Brain microvascular endothelial cell (primary cell): ENCODE results near the gene HTR3C.
"Not testable (repeated sequence)": the region's sequence is repeated elsewhere in the genome, so short reads cannot be mapped to it uniquely, and the experiment has no call there.

Source experiments
- DNase-seq: peaks from one replicate; pipeline ENCODE4 v3.0.0-alpha.2; 2020
- H3K27ac ChIP-seq: fragments of 250-450 bp; sonication (Bioruptor Pico); 2 replicates; pipeline ENCODE4 v1.5.1; 2020; ENCODE audit warnings: mild to moderate bottlenecking, moderate library complexity
- H3K27me3 ChIP-seq: fragments of 250-450 bp; sonication (Bioruptor Pico); replicated peaks from 2 replicates; pipeline ENCODE4 v1.5.1; 2020; ENCODE audit warnings: mild to moderate bottlenecking
- H3K36me3 ChIP-seq: fragments of 250-450 bp; sonication (Bioruptor Pico); replicated peaks from 2 replicates; pipeline ENCODE4 v1.5.1; 2020; ENCODE audit warnings: mild to moderate bottlenecking
- H3K4me3 ChIP-seq: 2 replicates; pipeline ENCODE4 v1.5.1; 2011; ENCODE audit warnings: low read depth, mild to moderate bottlenecking, control low read depth, low read length, moderate library complexity
- CTCF ChIP-seq: IDR thresholded peaks from 2 replicates; pipeline ENCODE4 v1.5.1; 2011; ENCODE audit warnings: low read depth, mild to moderate bottlenecking, moderate library complexity, low read length, control low read depth, inconsistent platforms; ENCODE audit errors: missing control alignments
- in situ Hi-C: cut with HindIII; loops from 2 replicates; pipeline ENCODE4 v1.10.0; 2017; ENCODE audit warnings: low sequenced_read_pairs, low pct_ligation_motif_present

HTR3C gene

GRCh38 chr3:184052767-184053166 lies at the start of gene HTR3C:
Gene HTR3C (plus strand): TSS chr3:184053047. CDS start chr3:184053081, 34 bp downstream.
- DNase-seq, result no peak
- in situ Hi-C loops, result no loop called here
- no peak for TF ChIP-seq CTCF
- Histone ChIP-seq H3K4me3 (no peak within 1 kb of the TSS), H3K27ac (no peak within 1 kb of the TSS), H3K36me3 (no peaks in the 10 kb centered on the region), H3K27me3 (no peaks in the 10 kb centered on the region)

- H3K4me3 ChIP-seq, result no peak overlapping the region
- in situ Hi-C loops, result no loop called here
- peak; percentile 13 for DNase-seq
- no peaks in the 10 kb centered on the region for H3K27me3 ChIP-seq
- no peaks in the 10 kb centered on the region for H3K36me3 ChIP-seq
- H3K27ac ChIP-seq, result peak overlapping the region; percentile 10
- TF ChIP-seq CTCF, result no peak
Measured at GRCh38 chr3:184003187-184003967, 49.5 kb upstream of the HTR3C start.

GRCh38 chr3:184004476-184004875 lies 48.4 kb upstream of the HTR3C start:
- H3K36me3 ChIP-seq, result peaks cover 5% of the 10 kb centered on the region
- in situ Hi-C loops, result no loop called here
- no peak overlapping the region for H3K27ac ChIP-seq
- H3K27me3 ChIP-seq, result no peaks in the 10 kb centered on the region
- DNase-seq, result no peak
- H3K4me3 ChIP-seq, result no peak overlapping the region
- TF ChIP-seq CTCF, result no peak

GRCh38 chr3:184005941-184006507 lies 46.8 kb upstream of the HTR3C start:
- H3K4me3 ChIP-seq, result no peak overlapping the region
- peak; percentile 12 for DNase-seq
- TF ChIP-seq CTCF, result no peak
- H3K27me3 ChIP-seq, result no peaks in the 10 kb centered on the region
- peaks cover 5% of the 10 kb centered on the region for H3K36me3 ChIP-seq
- no peak overlapping the region for H3K27ac ChIP-seq
- in situ Hi-C loops, result no loop called here

- H3K27ac ChIP-seq, H3K4me3 ChIP-seq, H3K27me3 ChIP-seq, DNase-seq, in situ Hi-C loops, H3K36me3 ChIP-seq: not testable (repeated sequence)
Measured at GRCh38 chr3:184007143-184007813, 45.6 kb upstream of the HTR3C start.

- no peak for DNase-seq
- H3K27ac ChIP-seq, result no peak overlapping the region
- no peak for TF ChIP-seq CTCF
- no peaks in the 10 kb centered on the region for H3K27me3 ChIP-seq
- peaks cover 5% of the 10 kb centered on the region for H3K36me3 ChIP-seq
- in situ Hi-C loops, result no loop called here
- no peak overlapping the region for H3K4me3 ChIP-seq
Measured at GRCh38 chr3:184008161-184008560, 44.7 kb upstream of the HTR3C start.
